ENCODE measurements around the gene RNF208. TPM values are rescaled to one million over a fixed set of nuclear protein-coding genes. Genes with fewer than 3 reads are reported as not detected.

The RNF208 gene
- polyA plus RNA-seq, 2 of the 4 experiments (the other 2 are of a cell fraction), result 0.06 to 1.7 TPM

GRCh38 chr9:137226338-137227053 lies 4.5 kb upstream of the RNF208 start (continued):
- no peak for TF ChIP-seq USF2 (IDR thresholded peaks at IDR 0.05)

DNA sequence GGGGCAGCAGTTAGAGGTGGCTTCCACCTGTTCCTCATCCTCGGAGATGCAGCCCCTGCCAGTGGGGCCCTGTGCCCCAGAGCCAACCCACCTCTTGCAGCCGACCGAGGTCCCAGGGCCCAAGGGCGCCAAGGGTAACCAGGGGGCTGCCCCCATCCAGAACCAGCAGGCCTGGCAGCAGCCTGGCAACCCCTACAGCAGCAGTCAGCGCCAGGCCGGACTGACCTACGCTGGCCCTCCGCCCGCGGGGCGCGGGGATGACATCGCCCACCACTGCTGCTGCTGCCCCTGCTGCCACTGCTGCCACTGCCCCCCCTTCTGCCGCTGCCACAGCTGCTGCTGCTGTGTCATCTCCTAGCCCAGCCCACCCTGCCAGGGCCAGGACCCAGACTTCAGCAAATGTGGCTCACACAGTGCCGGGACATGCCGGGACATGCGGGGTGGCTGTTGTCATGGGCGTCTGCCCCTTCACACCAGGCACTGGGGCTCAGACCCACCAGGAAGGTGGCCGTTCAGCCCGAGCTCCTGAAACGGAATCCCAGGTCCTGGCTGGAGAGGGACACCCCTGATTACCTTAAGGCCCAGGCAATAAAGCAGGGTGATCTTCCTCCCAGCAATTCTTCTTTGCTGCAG lies 3.8 kb upstream of the RNF208 start:
- Histone ChIP-seq H3K4me2 (no peak overlapping the region), H3K27ac (peak overlapping the region; percentile 63 to 89; a peak in 5 of 6 replicates), H3K9me3 (no peaks in the 10 kb centered on the region), H3K4me1 (peaks cover 69% of the 10 kb centered on the region), H3K4me3 (no peak overlapping the region)
- ATAC-seq (no peak), FAIRE-seq (no peak), DNase-seq (ENCODE audit: low read depth in 1 of 2, low spot score in 1 of 2) (no peak)
- POLR2A ChIA-PET, result interaction anchor here (0.6 to 3.5 kb wide), 4 partner anchors 15 to 65 kb away, joined by 3 to 27 read pairs (median 18); partner anchors contain the start of genes ANAPC2, SSNA1, TPRN and TUBB4B
- 100% methylated on average over 6 of the region's 21 CpGs for WGBS (ENCODE audit: missing lambda C conversion rate)
- TF ChIP-seq ZFP36 (IDR thresholded peaks at IDR 0.05; ENCODE audit: borderline replicate concordance, partially characterized antibody), result no peak
- no peak for TF ChIP-seq EHF (CRISPR knock-in tag; IDR thresholded peaks at IDR 0.05)
- TF ChIP-seq FOXS1 (CRISPR knock-in tag; IDR thresholded peaks at IDR 0.05), result no peak
- no peak for TF ChIP-seq KDM1A (IDR thresholded peaks at IDR 0.05; ENCODE audit: low read depth)
- TF ChIP-seq ZC3H11A (IDR thresholded peaks at IDR 0.05), result no peak
- TF ChIP-seq, protein P1, sequence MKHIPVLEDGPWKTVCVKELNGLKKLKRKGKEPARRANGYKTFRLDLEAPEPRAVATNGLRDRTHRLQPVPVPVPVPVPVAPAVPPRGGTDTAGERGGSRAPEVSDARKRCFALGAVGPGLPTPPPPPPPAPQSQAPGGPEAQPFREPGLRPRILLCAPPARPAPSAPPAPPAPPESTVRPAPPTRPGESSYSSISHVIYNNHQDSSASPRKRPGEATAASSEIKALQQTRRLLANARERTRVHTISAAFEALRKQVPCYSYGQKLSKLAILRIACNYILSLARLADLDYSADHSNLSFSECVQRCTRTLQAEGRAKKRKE (CRISPR knock-in tag; IDR thresholded peaks at IDR 0.05; ENCODE audit: low read depth), result no peak
- TF ChIP-seq CBX2 (IDR thresholded peaks at IDR 0.05; ENCODE audit: borderline replicate concordance, low read depth), result no peak
- TF ChIP-seq EP300 (IDR thresholded peaks at IDR 0.05), result no peak
- no peak for TF ChIP-seq ZNF302 (CRISPR knock-in tag; IDR thresholded peaks at IDR 0.05)
- CTCF ChIA-PET, result interaction anchor here (1.0 to 10.1 kb wide), 24 partner anchors 9 to 299 kb away, joined by 3 to 113 read pairs (median 8); partner anchors contain the start of genes ANAPC2, LRRC26, MAN1B1 and NDOR1

DNA sequence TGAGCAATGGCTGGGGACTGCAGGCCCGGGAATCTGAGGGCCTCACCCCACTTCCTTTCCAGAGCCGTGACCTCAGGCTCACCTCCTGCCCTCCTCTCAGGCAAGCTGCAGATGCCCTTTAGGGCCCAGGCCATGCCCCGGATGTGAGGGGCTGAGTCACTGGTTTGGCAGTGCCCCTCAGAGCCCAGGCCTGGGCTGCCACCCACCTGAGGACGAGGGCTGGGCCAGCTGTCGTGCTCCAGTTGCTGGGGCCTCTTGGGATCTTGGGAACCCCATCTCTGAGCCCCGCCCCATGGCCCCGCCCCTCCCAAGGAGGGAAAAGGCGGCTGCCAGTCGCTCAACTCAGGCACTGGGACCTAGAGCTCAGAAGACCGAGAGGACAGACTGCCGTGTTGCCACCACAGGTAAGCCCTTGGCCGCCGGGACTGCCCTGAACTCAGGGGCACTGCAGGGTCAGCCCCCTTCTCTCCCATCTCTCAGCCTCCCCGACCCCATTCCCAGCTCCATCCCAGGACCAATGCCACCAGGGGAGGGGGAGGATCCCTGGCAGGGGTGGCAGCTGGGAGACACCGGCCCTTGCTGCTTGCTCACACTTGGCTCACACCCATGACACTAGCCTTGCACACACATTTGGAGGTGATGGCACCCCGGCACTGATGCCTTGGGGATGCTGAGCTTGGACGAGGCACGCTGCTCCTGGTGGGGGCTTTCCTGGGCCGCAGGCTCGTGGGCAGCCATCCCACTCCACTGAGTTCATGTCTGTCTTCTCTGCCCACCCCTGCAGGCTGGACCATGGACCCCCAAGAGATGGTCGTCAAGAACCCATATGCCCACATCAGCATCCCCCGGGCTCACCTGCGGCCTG lies 3.0 kb upstream of the RNF208 start, which contains the start of gene CYSRT1:
TSS of gene CYSRT1 (plus strand) at position 345 of the 865 bp plus-strand sequence. CDS start at position 793, 448 bp downstream.
- ATAC-seq (no peak), DNase-seq (ENCODE audit: low read depth in 1 of 2, low spot score in 1 of 2) (no peak), FAIRE-seq (no peak)
- no peaks in the 10 kb centered on the region for H3K9me3 ChIP-seq
- WGBS (ENCODE audit: missing lambda C conversion rate), result 69% methylated on average over 9 of the region's 23 CpGs
- no peak for TF ChIP-seq TFCP2L1 (CRISPR knock-in tag; IDR thresholded peaks at IDR 0.05)
- TF ChIP-seq USF2 (IDR thresholded peaks at IDR 0.05), result no peak
- TF ChIP-seq EP300 (IDR thresholded peaks at IDR 0.05), result no peak
- no peak for TF ChIP-seq NR3C1 (IDR thresholded peaks at IDR 0.05)
- TF ChIP-seq NPAS2 (CRISPR knock-in tag; IDR thresholded peaks at IDR 0.05; ENCODE audit: borderline replicate concordance), result no peak
- no peak for TF ChIP-seq HMGXB4 (CRISPR knock-in tag; IDR thresholded peaks at IDR 0.05; ENCODE audit: borderline replicate concordance)
- no peak for TF ChIP-seq FOXS1 (CRISPR knock-in tag; IDR thresholded peaks at IDR 0.05)
- TF ChIP-seq ZC3H11A (IDR thresholded peaks at IDR 0.05), result no peak
- peak within 1 kb of the TSS; percentile 72 for H3K4me3 ChIP-seq
- peak within 1 kb of the TSS; percentile 98 for H3K4me2 ChIP-seq
- peak within 1 kb of the TSS; percentile 89 to 93 for H3K27ac ChIP-seq
- CTCF ChIA-PET, result interaction anchor here (0.7 to 10.1 kb wide), 15 partner anchors 10 to 196 kb away, joined by 3 to 113 read pairs (median 5); partner anchors contain the start of genes ANAPC2, SSNA1, TPRN and TUBB4B
- H3K4me1 ChIP-seq, result peaks cover 61% of the 10 kb centered on the region
- POLR2A ChIA-PET, result interaction anchor here (0.5 to 3.5 kb wide), 4 partner anchors 15 to 74 kb away, joined by 3 to 27 read pairs (median 24); partner anchors contain the start of genes ANAPC2, SSNA1, TPRN and TUBB4B
